ENCODE results near the gene ALAS2. TPM values are rescaled to one million over a fixed set of nuclear protein-coding genes. Genes with fewer than 3 reads are reported as not detected.
"Not testable (repeated sequence)": the region's sequence is repeated elsewhere in the genome, so short reads cannot be mapped to it uniquely, and the experiment has no call there.

ALAS2 gene
- total RNA-seq, 2 donors from 2014 or later = not detected

DNA sequence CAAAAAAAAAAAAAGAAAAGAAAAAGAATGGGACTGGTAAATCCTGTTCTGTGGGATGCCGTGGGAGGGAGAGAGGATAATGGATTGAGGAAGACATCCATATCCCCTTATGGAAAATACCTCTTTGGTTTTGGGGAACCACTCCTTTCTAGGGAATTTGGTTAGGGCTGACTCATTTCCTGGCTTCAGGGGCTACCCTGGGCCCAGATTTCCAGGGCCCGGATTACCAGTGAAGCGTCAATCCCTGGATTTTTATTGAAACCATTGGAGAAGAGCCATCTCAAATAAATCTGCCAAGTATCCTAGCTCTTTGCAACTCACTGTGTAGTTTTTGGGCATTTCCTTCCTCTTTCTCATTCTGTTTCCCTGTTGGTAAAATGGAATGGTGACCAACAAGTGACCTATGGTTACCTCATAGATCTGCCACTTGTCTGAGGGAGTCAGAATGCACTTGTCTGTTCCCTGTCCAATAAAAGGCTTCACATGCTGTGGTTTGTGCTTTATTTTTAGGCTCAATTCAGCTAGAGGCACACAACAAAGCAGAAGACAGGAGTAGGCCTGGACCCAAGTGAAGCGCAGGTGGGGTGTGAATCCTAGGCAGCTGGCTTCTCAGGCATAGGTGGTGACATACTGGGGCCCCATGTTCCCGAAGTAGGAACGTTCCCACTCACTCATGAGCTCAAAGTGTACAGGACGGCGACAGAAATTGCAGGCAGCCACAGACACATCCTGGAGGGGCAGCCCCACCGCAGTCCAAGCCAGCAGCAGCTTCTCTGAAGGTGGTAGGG lies 22.0 kb downstream of the ALAS2 start:
- DNase-seq = no peak
- intact Hi-C loops (cut with DNase I, micrococcal nuclease) = loop anchor here in 1 of 2 donors (10.0 kb wide), 1 partner anchor 364 kb away; no protein-coding TSS in a partner anchor
- ATAC-seq = no peak

DNA sequence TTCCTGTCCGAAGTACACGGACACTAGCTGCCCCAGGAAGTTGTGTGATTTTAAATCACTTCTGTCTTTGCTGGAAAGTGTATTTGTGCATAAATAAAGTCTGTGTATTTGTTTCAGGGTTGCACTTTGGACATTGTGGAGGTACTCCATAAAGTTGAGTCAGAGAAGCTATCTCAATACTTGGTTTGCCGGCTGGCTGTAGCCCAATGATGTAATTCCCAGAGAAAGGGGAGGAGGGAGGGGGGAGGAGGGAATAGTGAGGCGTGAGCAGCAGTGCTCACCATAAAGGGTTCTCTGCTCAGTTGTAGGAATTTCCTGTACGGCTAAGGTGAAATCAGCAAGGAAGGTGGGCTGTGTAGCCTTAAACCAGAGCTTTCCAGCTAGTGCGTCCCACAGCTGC lies 23.1 kb downstream of the ALAS2 start:
- DNase-seq = peak; percentile 38 to 65
- intact Hi-C loops (cut with DNase I, micrococcal nuclease) = loop anchor here in 1 of 2 donors (10.0 kb wide), 1 partner anchor 363 kb away; no protein-coding TSS in a partner anchor
- peak; percentile 96 for ATAC-seq

DNA sequence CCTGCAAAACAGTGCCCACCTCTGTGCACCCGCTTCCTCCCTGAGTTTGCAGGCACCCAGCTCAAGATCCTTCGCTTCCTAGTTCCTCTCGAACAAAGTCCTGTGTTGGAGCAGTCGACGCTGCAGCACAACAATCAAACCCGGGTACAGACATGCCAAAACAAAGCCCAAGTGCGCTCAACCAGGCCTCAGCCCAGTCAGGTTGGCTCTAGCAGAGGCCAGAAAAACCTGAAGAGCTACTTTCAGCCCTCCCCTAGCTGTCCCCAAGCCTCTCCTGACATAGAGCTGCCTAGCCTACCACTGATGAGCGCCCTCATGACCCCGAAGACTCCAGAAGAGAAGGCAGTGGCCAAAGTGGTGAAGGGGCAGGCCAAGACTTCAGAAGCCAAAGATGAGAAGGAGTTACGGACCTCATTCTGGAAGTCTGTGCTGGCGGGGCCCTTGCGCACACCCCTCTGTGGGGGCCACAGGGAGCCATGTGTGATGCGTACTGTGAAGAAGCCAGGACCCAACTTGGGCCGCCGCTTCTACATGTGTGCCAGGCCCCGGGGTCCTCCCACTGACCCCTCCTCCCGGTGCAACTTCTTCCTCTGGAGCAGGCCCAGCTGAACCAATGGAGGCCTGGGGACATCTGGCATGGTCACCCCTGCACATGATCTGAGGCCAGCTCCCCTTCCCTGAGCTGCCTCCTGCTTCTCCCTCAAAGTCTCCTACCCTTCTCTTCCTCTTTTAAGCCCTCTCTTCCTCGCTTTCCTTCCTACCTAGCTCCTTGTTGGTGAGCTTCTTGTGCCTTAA lies 23.8 kb downstream of the ALAS2 start:
- ATAC-seq (no peak), DNase-seq (peak in 1 of 2 donors; percentile 8)
- intact Hi-C loops (cut with DNase I, micrococcal nuclease) = loop anchor here in 1 of 2 donors (10.0 kb wide), 1 partner anchor 362 kb away; no protein-coding TSS in a partner anchor

DNA sequence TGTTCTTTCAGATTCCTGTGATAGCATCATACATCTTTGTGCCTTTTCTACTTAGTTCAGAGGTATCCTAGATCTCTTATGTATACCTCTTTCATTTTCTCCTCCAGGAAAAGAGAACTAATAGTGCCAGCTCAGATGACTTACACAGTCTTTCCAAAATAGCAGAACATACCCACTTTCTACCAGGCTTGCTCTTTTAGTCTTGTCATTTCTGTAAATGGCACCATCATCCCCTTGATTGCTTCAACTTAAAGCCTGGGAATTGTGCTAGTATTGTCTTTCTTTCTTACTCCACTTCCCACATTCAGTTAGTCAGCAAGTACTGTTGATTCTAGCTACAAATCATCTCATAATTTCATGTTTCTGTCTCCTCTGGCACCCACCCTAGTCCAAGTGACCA lies 25.5 kb downstream of the ALAS2 start:
- intact Hi-C loops (cut with DNase I, micrococcal nuclease) = loop anchor here in 1 of 2 donors (10.0 kb wide), 1 partner anchor 360 kb away; no protein-coding TSS in a partner anchor
- no peak for DNase-seq
- ATAC-seq = no peak

DNA sequence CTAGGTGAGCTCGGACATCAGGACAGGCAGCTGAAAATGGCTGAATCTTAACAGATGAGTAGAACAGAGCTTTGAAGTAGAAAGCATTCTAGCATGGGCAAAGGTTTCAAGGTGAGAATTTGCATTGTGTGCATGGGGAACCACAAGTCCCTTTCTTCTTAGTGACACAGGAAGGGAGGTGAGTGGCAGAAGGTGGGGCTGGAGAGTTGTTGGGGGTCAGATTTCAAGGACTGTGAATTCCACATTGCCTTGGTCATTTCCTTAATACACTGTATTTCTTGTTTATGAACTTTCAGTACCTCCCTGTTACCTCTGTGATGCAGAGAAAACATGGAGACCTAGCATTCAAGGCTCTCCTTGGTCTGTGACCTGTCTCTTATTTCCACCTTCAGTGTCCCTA lies 26.5 kb downstream of the ALAS2 start:
- ATAC-seq = no peak
- no peak for DNase-seq
- intact Hi-C loops (cut with DNase I, micrococcal nuclease) = loop anchor here in 1 of 2 donors (10.0 kb wide), 1 partner anchor 359 kb away; no protein-coding TSS in a partner anchor

DNA sequence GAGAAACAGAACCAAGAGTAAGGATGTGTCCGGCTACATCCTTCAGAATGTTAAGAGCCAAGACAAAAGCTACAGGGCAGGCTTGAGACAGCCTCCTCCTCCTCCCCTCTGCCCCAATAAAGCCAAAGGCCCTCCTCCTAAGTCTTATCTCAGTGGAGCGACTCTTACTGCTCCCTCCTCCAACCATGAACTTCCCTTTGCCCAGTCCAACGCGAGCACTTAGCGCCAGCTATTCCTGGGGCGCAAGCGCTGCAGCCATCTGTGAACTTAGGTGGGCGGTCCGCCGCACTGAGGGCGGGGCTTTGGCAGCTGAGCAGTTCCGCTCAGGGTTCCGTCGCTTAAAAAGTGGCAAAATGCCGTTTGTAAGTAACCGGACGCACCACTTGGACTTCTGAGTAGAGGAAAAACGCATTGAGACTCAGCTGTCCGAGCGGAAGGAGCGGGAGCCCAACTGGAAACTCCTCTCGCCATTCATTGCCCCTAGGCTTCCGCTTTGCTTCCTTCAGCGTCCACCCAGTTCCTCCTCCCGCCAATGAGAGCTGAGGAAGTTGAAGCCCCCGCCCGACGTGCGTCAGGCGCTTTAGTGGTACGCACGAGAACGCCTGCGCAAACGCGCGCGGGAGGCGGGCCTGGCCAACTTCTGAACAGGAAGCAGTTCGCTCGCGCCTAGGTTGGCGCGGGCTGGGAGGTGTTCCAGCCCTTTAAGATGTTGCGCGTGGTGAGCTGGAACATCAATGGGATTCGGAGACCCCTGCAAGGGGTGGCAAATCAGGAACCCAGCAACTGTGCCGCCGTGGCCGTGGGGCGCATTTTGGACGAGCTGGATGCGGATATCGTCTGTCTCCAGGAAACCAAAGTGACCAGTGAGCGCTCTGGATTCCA lies 30.8 kb downstream of the ALAS2 start, which contains the start of gene APEX2:
TSS of gene APEX2 (plus strand) at position 647 of the 882 bp plus-strand sequence. CDS start at position 707, 60 bp downstream.
- intact Hi-C loops (cut with DNase I, micrococcal nuclease) = loop anchor here in 1 of 2 donors (10.0 kb wide), 1 partner anchor 355 kb away; no protein-coding TSS in a partner anchor
- ATAC-seq (peak; percentile 95), DNase-seq (peak; percentile 92)

DNA sequence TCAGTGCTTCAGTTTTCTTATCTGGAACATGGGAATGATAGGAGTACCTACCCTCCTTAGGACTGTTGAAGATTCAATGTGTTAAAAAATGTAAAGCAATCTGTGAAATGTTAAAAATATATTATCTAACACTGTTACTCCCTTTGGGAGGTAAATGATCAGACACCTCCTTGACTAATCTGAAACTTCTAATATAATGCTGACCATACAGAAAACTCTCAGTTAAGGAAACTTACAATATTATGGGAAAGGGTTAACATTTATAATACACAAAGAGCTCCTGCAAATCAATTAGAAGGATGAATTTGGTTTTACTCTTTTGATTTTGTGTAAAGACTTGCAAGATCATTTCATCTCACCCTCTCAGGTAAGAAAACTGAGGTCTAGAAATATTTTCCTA lies 35.2 kb downstream of the ALAS2 start:
- intact Hi-C loops (cut with DNase I, micrococcal nuclease) = no loop called here
- DNase-seq (no peak), ATAC-seq (no peak)

DNA sequence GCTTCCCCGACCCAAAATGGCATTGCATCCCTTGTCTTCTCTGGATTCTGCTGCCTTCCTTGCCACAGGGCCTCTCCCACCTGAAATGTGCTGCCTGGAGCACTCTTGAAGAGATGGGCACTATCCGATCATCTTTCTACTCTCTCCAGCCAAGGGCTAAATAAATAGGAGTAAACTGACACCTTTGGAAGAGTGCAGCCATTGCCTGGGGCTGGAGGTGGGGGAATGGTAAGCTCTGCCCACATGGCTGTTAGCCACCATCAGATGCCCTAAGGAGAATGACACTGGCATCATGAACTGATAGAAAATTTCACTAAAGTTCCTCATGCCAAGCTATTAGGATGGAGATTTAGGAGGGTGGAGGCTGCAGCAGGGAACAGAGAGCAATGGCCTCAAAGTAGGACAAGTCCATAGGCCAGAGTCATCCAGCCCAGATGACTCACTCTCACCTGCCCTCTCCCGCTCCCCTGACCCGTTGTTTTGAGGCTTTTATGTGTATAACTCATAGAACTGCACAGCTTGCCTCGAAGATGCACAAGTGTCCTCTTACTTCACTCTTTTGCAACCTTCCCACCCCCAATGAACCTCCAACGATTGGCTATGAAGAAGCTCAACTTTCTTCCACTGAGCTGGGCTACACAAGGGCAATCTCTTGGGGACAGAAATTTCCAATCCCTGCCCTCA lies 36.0 kb downstream of the ALAS2 start:
- DNase-seq = no peak
- no peak for ATAC-seq
- intact Hi-C loops (cut with DNase I, micrococcal nuclease) = no loop called here

DNA sequence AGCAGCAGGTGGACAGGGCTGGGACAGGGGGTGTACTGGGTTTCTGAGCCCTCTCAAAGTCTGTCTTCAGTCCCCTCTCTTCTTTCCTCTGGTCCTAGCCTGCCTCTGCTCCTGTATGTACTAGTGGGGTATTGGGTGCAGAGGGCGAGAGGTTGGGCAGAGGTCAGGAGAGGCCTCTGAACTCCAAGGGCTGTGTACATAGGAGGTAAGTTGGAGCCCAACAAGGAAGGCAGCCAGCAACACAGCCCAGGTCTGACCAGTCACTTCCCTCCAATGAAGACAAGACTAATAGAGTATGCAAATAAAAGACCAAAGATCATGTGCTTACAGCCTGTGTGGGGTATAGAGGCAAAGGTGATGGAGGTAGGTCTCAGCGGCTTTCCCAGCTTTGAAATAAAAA lies 36.7 kb downstream of the ALAS2 start, which contains the start of gene PFKFB1:
TSS of gene PFKFB1 (minus strand) at position 90 of the 400 bp plus-strand sequence. CDS start 181 bp downstream, outside the sequence.
- DNase-seq (no peak), ATAC-seq (no peak)
- intact Hi-C loops (cut with DNase I, micrococcal nuclease) = no loop called here

DNA sequence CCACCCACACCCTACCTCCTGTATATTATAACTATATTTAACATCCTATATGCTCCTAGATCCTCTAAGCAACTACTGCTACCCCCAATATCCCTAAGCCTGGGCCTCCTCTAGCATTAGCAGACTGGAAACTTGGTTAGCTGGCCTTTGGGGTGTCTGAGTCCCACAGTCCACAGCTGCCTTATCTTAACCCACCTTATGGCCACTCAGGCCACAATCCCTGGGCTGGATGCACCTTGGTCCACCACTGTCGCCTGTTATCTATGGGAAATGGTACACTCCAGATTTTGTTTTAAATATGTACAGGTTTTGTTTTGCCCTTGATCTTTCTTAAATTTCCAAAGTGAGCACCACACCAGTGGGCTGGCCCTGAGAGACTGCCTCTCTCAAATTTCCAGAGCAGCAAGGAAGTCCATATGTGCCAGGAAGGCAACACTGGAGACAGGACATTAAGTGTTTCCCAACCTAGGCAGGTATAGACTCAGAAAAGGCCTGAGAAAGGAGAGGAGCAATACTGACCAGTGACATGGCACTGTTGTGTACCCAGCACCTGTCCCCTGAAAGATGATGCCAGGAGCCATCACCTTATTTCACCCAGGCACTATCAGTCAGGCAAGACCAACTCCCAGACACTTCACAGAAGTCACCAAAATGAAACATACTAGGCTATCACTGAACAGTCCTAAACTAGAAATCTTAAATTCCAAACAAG lies 37.7 kb downstream of the ALAS2 start:
- DNase-seq (no peak), ATAC-seq (no peak)
- intact Hi-C loops (cut with DNase I, micrococcal nuclease) = no loop called here

DNA sequence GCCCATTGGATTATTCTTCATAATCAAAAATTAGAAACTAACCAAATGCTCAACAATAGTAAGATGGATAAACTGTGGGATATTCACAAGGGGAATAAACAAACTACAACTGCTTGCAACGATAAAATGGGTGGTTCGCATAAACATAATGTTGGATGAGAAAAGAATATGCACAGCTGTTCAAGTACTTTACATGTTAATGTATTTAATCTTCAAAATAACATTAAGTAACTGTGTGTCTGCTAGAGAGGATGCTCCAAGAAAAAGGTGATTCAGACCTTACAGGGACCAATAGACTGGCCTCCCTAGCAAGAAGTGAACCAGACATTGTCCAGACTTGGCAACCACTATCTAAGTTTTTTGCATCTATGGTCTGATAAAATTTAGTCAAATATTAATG lies 39.1 kb downstream of the ALAS2 start:
- DNase-seq (no peak), ATAC-seq (no peak)
- intact Hi-C loops (cut with DNase I, micrococcal nuclease) = no loop called here

DNA sequence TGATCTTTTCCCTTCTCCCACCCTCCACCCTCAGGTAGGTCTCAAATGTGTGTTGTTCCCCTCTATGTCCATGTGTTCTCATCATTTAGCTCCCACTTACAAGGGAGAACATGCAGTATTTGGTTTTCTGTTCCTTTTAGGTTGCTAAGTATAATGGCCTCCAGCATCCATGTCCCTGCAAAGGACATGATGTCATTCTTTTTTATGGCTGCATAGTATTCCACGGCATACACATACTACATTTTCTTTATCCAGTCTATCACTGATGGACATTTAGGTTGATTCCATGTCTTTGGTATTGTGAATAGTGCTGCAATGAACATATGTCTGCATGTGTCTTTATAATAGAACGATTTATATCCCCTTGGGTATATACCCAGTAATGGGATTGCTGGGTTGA lies 47.5 kb downstream of the ALAS2 start:
- DNase-seq; intact Hi-C loops (cut with DNase I, micrococcal nuclease); ATAC-seq: not testable (repeated sequence)

DNA sequence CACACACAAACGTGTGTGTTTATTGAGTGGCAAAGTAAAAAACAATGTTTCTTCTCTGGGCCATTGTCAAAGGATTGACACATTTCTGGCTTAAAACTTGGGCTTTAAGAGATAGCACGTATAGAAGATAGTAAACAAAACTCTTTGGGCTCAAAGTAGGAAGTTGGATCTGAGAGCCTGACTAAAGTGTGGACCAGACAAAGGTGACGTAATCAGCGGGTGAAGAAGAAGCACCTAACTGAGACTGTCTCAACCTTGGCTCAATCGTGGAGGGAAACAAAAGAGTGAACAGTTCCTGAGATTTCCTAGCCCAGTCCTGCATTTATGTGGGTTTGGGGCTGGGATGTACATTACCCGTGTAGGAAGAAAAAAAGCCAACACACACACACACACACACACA lies 50.4 kb downstream of the ALAS2 start:
- no peak for ATAC-seq
- DNase-seq = no peak
- intact Hi-C loops (cut with DNase I, micrococcal nuclease) = no loop called here

DNA sequence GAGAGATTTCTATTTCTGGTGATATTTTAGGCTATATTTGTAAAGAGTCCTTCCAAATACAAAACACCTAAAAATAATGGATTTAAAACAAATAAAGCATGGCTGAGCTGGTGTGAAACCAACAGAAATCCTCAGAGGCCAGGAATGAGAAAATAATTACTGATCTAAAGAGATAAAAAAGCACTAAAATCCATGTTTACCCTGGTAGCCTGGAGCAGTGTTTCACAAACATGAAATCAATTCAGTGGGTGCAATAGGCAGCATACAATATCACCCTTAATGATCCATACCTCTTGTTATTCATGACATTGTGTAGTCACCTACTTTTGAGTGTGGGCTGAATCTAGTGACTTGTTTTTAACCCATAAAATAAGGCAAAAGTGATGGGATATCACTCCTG lies 51.3 kb downstream of the ALAS2 start:
- no peak for ATAC-seq
- intact Hi-C loops (cut with DNase I, micrococcal nuclease) = no loop called here
- DNase-seq = no peak

DNA sequence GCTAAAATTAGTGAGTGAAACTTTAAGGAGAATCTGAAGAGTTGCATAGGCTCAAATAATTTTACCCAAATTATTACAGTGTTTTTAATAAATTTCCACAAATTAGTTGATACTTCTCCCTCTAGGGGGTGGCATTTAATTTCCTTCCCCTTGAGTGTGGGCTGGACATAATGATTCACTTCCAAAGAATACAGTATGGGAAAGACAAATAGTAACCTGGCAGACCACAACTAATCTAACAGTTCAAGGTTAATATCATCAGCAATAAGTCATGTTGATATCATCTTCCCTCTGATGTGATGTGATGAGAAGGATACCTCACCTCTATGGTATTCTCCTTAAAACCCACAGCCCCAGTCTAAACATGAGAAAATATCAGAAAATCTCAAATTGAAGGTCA lies 52.3 kb downstream of the ALAS2 start:
- ATAC-seq = no peak
- intact Hi-C loops (cut with DNase I, micrococcal nuclease) = no loop called here
- DNase-seq = no peak

DNA sequence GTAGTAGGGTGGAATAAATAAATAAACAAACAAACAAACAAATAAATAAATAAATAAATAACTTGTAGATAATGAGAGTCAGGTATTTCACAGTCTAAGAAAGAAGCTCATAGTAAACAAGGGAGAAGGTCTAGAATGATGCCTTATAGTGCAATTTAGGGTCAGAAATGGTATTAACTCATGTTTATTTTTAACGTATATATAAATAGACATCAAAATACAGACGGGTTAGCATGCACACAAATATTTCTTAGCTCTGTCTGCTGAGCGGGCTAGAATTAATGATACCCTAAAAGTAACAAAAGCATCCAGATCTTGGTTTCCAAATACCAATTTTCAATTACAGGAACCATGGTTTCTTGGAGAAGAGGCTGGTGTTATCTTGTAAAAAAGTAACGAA lies 53.4 kb downstream of the ALAS2 start:
- ATAC-seq = no peak
- intact Hi-C loops (cut with DNase I, micrococcal nuclease) = no loop called here
- DNase-seq = no peak

DNA sequence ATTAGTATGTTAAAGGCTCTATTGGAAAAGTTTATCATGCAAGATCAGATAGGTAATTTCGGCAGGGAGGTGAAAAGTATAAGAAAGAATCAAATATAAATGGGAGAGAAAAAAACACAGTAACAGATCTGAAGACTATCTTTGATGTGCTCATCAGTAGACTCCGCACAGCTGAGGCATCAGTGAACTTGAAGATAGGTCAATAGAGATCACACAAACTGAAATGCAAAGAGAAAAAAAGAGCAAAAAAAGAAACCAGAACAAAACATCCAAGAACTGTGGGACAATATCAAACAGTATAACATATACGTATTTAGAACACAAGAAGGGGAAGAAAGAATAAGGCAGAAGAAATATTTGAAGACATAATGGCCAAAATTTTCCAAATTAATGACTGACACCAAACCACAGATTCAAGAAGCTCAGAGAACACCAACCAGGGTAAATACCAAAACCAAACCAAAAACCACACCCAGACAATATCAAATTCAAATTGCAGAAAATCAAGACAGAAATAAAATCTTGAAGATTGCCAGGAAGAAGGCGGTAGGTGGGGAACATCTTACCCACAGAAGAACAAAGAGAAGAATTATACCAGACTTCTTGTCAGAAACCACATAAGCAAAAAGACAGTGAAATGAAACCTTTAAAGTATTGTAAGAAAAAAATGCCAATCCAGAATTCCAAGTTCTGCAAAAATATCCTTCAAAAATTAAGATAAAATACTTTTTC lies 65.8 kb downstream of the ALAS2 start:
- no peak for ATAC-seq
- DNase-seq = no peak
- intact Hi-C loops (cut with DNase I, micrococcal nuclease) = no loop called here
